K562 (cell line): ENCODE data around the gene LRRC74B. TPM values are rescaled to one million over a fixed set of nuclear protein-coding genes. Genes with fewer than 3 reads are reported as not detected.

Experiments used
- ATF1 ChIP-seq, 2 experiments: fragments of 450-650 bp in 1 of 2; IDR thresholded peaks; 2 replicates each; pipeline ENCODE4 v1.6.1; 2016; ENCODE audit warnings: missing compliant biosample characterization in 1 of 2, missing genetic modification characterization in 1 of 2
- BCOR ChIP-seq: fragments of 450-650 bp; IDR thresholded peaks from 2 replicates; pipeline ENCODE4 v1.6.1; 2016
- CTBP1 ChIP-seq: fragments of 450-650 bp; IDR thresholded peaks from 2 replicates; pipeline ENCODE4 v1.6.1; 2016; ENCODE audit warnings: borderline replicate concordance
- CUX1 ChIP-seq: fragments of 200-800 bp; sonication (Bioruptor generic); IDR thresholded peaks from 2 replicates; pipeline ENCODE4 v1.6.1; 2016; ENCODE audit warnings: missing genetic modification characterization, missing compliant biosample characterization
- ELF2 ChIP-seq: fragments of 250-450 bp; sonication (Bioruptor Pico); IDR thresholded peaks from 2 replicates; pipeline ENCODE4 v1.5.0; 2021; ENCODE audit warnings: mild to moderate bottlenecking
- JUN ChIP-seq, 2 experiments: sonication (generic) in 1 of 2; formaldehyde crosslinking in 1 of 2; IDR thresholded peaks; 2 replicates each; pipeline versions ENCODE4 v1.6.1 to v1.8.0; 2012 to 2022; ENCODE audit warnings: borderline replicate concordance in 2 of 2, mild to moderate bottlenecking in 2 of 2, improper control_type of control experiment in 1 of 2, low read depth in 1 of 2, low read length in 1 of 2, missing genetic modification reagents in 1 of 2
- MGA ChIP-seq: fragments of 450-650 bp; IDR thresholded peaks from 2 replicates; pipeline ENCODE4 v1.6.1; 2016; ENCODE audit warnings: mild to moderate bottlenecking, moderate library complexity
- ZNF311 ChIP-seq: fragments of 250-450 bp; sonication (Bioruptor Pico); IDR thresholded peaks from 2 replicates; pipeline ENCODE4 v1.4.0; 2020; ENCODE audit warnings: mild to moderate bottlenecking, moderate library complexity
- polyA plus RNA-seq, 8 experiments: library from polyadenylated mRNA; depleted of rRNA in 4 of 8; stranded (reverse) in 5 of 8; unstranded in 3 of 8; fragments of >200 nt; fragmentation: Nextera tagmentation in 2 of 8; fragmentation: Illumina TruSeq in 1 of 8; extraction: Ambion mirVana in 2 of 8; extraction: Trizol in 1 of 8; gene quantifications; 2 replicates each; pipeline versions ENCODE4 v1.2.1 to v1.2.3, GENCODE V29; 2011 to 2014; ENCODE audit warnings: inconsistent platforms in 1 of 8, missing spikeins in 1 of 8
- total RNA-seq, 7 experiments: library from RNA; depleted of rRNA in 6 of 7; stranded (reverse); fragments of >200 nt in 6 of 7; fragmentation: Illumina TruSeq in 2 of 7; extraction: Trizol in 2 of 7; gene quantifications; 2 replicates each; pipeline versions ENCODE4 v1.2.1 to v1.2.3, GENCODE V29; 2011 to 2021; ENCODE audit warnings: low replicate concordance in 1 of 7

Gene LRRC74B
- total and polyA plus RNA-seq, 9 of the 15 experiments (the other 6 are each of a cell fraction or from before 2014, with no cell fraction given), result not detected

- TF ChIP-seq CUX1 (CRISPR knock-in tag) (no peak), MGA (no peak), ATF1 (CRISPR knock-in tag; IDR thresholded peaks at IDR 0.05) (no peak), ATF1 (tag; IDR thresholded peaks at IDR 0.05) (peak; percentile 49), CTBP1 (no peak), ELF2 (CRISPR knock-in tag) (no peak), BCOR (no peak), ZNF311 (CRISPR knock-in tag) (no peak), JUN (IDR thresholded peaks at IDR 0.05; ENCODE audit: borderline replicate concordance, low read depth, low read length) (0 out of 2 replicates have a peak, but pooled peaks have one; percentile 17), JUN (CRISPR knock-in tag; IDR thresholded peaks at IDR 0.05; ENCODE audit: borderline replicate concordance) (no peak)
These were observed 52.4 kb downstream of the LRRC74B start (continued) for GRCh38 chr22:21098099-21098671.
